GM20431 (cell line): ENCODE data around the gene TGFBR1.

Experiments used
- in situ Hi-C: fragments of 300-500 bp; cut with MseI, MboI; formaldehyde crosslinking; loops from one replicate; pipeline ENCODE4 v1.15.0; 2020; ENCODE audit warnings: low sequenced_read_pairs; ENCODE audit not compliant: unreplicated experiment

TGFBR1 gene

DNA sequence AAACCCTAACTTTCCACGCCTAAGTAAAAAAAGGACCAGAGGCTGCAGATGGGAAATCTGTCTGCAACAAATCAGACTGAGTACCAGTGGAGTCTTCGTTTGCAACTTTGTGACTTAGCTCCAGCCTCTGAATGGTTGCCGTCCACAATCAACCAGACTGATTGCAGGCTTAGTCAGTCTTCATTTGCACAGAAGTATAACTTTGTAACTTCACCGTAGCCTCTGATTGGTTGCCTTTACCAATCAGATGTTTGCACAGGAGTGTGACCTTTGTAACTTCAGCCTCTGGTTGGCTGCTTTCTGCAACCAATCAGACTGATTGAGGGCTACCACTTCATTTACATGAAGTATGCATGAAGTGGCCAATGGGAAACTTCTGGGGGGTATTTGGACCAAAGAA is 53.7 kb downstream of the TGFBR1 start:
- in situ Hi-C loops = loop anchor here (25.0 kb wide), 1 partner anchor 1054 kb away; no protein-coding TSS in a partner anchor

DNA sequence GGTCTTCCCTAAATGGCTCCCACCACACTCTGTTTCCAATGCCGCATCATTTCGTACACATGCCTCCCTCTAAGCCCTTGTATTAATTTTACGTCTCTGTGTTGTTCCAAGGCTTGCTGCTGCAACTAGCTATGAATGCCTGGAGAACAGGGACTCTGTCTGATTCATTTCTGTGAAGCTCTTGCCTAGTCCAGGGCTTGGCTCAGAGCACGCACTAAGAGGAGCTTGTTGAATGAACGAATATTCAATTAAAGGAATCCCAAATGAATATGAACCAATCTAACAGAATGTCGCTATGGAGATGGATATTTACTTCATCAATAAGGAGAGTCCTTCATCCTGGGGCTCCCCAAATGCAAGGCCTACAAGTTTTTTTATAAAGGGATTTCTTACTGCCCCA is 55.3 kb downstream of the TGFBR1 start:
- in situ Hi-C loops = loop anchor here (25.0 kb wide), 1 partner anchor 1052 kb away; no protein-coding TSS in a partner anchor

DNA sequence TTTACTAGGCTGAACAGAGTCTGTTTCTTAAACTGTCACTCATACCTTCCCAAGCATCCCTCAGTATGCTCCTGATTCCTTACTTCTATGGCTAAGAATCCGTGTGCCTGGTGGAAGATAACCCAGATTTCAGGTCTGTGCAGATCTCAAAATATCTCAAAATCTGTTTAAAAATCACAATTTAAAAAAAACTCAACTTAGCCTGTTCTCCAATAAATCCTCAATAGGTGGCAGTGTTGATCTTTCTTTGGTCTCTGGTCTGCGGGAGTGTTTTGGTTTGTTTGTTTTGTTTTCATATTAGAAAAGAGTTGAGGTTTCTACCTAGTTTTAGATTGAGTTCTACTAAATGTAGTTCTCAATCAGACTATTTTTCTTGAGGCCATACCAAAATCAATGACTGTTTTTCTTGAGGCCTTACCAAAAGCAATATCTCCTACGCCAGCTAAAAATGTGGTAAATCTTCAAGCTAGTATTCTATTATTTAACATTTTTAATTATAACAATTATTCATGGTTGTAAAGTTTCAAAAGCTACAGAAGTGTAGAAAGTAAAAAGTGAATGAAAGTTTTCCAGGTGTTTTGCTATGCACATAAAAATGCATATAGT is 57.9 kb downstream of the TGFBR1 start:
- in situ Hi-C loops = loop anchor here (25.0 kb wide), 1 partner anchor 1049 kb away; no protein-coding TSS in a partner anchor

- in situ Hi-C loops = loop anchor here (25.0 kb wide), 1 partner anchor 1046 kb away; no protein-coding TSS in a partner anchor
Measured at GRCh38 chr9:99166149-99166548, 61.2 kb downstream of the TGFBR1 start.

DNA sequence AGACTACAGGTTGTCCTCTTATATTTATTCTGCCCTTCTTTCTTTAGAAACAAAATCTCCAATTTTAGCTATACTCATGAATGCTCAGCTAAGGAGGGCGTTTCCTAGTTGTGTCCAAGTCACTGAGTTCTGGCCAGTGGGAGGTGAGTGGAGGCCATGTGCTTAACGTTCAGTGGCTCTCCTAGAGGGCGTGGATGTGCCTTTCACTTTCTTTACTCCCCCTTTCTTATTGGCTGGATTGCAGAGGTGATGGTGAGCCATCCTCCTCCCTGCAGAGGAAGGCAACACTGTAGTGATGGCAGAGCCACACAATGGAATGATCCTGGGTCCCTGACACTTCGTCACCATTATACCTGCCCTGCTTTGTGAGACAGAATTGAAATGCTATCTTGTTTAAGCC is 62.2 kb downstream of the TGFBR1 start:
- in situ Hi-C loops = loop anchor here (25.0 kb wide), 1 partner anchor 1045 kb away; no protein-coding TSS in a partner anchor

GRCh38 chr9:99167694-99168093 is 62.8 kb downstream of the TGFBR1 start:
- in situ Hi-C loops = loop anchor here (25.0 kb wide), 1 partner anchor 1045 kb away; no protein-coding TSS in a partner anchor

DNA sequence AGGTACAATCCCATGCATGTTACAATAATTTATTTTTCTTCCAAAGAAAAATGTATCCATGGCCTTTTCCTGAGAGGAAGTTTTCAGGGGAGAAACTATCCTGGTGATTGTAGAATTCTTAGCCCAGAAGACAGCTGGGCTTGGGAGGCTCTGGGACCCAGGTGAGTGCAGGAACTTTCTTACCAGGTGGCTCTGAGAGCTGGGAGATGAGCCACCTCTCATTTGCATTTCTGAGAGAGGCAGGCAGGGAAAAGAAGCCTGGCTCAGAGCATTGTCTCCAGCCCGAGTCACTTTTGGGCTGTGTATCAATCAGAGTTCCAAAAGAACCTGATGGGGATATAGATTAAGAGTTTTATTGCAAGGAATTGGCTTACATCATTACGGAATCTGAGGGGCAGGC is 64.2 kb downstream of the TGFBR1 start:
- in situ Hi-C loops = loop anchor here (25.0 kb wide), 1 partner anchor 1043 kb away; no protein-coding TSS in a partner anchor

- in situ Hi-C loops = loop anchor here (25.0 kb wide), 1 partner anchor 1042 kb away; no protein-coding TSS in a partner anchor
Measured at GRCh38 chr9:99169982-99170761, 65.3 kb downstream of the TGFBR1 start.

- in situ Hi-C loops = loop anchor here (25.0 kb wide), 1 partner anchor 1041 kb away; no protein-coding TSS in a partner anchor
Measured at GRCh38 chr9:99171225-99172123, 66.6 kb downstream of the TGFBR1 start.

DNA sequence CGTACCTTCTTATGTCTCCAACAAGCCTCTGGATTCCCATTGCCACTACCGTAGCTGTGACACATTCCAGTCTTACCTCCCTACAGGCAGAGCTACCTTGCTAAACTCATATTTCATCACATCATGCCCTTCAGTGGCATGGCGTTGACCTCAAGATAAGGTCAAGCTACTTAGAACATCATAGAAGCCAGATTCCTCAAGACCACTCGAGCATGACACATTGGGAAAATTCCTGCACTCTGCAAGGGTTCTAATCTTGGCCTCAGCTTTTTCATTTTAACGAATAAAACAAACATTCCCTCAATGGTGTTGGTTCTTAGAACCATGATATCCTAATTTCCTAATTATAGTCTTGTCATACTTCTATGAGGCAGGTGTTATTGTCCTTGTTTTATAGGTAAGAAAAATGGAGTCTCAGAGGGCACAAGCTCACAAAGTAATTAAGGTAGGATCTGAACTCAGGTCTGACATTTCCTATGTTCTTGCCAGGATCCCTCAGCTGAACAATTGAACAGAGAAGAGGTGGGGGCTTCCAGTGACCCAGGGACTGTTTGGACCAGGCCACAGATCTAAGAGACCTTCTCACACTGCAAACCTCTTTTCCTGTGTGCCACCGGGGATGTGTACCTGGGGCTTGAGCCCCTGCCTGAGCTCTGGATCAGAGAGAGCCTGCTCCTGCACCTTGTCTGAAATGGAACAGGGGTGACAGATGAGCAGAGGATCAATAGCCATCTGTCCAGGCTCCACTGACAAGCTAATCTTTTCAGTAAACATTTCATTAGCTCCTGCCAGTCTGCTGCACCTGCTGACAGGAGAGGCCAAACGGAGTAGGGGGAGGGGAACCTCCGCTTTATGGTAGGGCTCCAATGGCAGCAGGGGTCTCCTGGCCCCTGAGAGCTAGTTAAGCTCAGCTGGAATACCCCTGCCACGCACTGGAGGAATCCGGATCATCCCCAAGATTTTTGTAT is 67.5 kb downstream of the TGFBR1 start:
- in situ Hi-C loops = loop anchor here (25.0 kb wide), 1 partner anchor 1040 kb away; no protein-coding TSS in a partner anchor

DNA sequence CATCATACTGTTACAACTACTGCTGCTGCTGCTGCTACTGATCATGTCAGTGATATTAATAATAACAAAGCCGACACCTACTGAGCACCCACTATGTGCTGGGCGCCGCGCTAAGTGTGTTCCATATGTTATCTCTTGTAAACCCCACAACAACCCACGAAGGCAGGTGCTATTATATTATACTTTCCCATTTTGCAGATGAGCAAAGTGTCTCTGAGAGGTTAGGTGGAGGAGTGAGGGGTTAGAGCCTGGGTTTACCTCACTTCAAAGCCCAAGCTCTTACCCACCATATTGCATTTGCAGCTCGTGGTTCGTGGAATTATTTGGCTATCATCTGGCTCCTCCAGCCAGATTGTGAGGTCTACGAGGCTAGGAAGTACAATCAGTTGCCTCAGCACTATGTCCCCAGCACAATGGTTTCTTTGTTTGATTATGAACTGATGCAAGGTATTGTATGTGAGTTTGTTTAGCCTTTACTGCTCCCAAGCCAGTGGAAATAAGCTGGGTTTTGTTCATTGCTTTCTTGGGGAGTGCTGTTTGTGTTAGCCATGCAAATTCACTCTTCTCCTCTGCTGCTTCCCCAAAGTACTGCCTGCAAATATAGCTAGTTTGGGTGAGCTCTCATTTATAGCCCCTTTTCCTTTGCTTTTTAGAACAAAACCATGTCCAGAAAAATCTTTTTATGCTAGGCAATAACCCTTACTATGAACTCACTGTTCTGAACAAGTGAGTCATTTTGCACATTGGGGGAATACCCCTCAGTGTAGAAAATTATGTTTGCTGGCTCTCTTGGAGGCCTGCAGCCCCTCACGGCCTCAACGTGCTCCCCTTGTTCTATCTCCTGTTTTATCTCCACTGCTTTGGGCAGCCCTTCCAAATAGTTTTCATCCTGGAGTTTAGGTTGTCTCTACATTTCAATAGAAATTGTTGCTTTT is 68.9 kb downstream of the TGFBR1 start:
- in situ Hi-C loops = loop anchor here (25.0 kb wide), 1 partner anchor 1038 kb away; no protein-coding TSS in a partner anchor

- in situ Hi-C loops = loop anchor here (25.0 kb wide), 1 partner anchor 836 kb away; no protein-coding TSS in a partner anchor
Measured at GRCh38 chr9:99176527-99177013, 71.7 kb downstream of the TGFBR1 start.

- in situ Hi-C loops = loop anchor here (25.0 kb wide), 1 partner anchor 835 kb away; no protein-coding TSS in a partner anchor
Measured at GRCh38 chr9:99177576-99178366, 72.9 kb downstream of the TGFBR1 start.

GRCh38 chr9:99178912-99179872 is 74.3 kb downstream of the TGFBR1 start:
- in situ Hi-C loops = loop anchor here (25.0 kb wide), 1 partner anchor 833 kb away; no protein-coding TSS in a partner anchor

- in situ Hi-C loops = loop anchor here (25.0 kb wide), 1 partner anchor 832 kb away; no protein-coding TSS in a partner anchor
Measured at GRCh38 chr9:99180199-99180598, 75.3 kb downstream of the TGFBR1 start.
